ENCODE measurements around the gene DNM3. TPM values are rescaled to one million over a fixed set of nuclear protein-coding genes. Genes with fewer than 3 reads are reported as not detected.
A peak's percentile ranks its signal among the peaks of the same experiment; 100 is the strongest.

Gene DNM3
- total and polyA plus RNA-seq, 2 experiments from 2014 or later, result 5.2 to 12.2 TPM

DNA sequence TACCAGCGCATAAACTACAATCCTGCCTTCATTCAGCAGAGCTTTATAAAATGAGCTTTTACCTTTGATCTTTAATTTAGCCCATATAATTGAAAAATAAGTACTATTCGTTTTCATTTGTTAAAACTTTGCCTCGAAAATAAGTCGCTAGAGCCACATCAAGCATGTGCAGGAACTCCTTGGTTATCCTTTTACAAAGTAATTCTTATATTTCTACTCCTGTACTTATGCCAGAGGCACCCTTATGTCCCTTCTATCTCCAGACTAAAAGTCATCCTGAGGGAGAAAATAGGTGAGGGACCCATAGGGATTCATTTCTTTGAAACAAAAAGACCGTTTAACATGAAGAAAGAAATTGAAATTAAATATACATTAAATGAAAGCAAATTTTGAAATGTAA is 301.0 kb downstream of the DNM3 start (continued):
- TF ChIP-seq, protein P1, sequence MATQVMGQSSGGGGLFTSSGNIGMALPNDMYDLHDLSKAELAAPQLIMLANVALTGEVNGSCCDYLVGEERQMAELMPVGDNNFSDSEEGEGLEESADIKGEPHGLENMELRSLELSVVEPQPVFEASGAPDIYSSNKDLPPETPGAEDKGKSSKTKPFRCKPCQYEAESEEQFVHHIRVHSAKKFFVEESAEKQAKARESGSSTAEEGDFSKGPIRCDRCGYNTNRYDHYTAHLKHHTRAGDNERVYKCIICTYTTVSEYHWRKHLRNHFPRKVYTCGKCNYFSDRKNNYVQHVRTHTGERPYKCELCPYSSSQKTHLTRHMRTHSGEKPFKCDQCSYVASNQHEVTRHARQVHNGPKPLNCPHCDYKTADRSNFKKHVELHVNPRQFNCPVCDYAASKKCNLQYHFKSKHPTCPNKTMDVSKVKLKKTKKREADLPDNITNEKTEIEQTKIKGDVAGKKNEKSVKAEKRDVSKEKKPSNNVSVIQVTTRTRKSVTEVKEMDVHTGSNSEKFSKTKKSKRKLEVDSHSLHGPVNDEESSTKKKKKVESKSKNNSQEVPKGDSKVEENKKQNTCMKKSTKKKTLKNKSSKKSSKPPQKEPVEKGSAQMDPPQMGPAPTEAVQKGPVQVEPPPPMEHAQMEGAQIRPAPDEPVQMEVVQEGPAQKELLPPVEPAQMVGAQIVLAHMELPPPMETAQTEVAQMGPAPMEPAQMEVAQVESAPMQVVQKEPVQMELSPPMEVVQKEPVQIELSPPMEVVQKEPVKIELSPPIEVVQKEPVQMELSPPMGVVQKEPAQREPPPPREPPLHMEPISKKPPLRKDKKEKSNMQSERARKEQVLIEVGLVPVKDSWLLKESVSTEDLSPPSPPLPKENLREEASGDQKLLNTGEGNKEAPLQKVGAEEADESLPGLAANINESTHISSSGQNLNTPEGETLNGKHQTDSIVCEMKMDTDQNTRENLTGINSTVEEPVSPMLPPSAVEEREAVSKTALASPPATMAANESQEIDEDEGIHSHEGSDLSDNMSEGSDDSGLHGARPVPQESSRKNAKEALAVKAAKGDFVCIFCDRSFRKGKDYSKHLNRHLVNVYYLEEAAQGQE (IDR thresholded peaks at IDR 0.05; ENCODE audit: unreplicated experiment), result no peak
- TF ChIP-seq NANOG (IDR thresholded peaks at IDR 0.05; ENCODE audit: borderline replicate concordance) (no peak), ZNF114 (CRISPR knock-in tag; IDR thresholded peaks at IDR 0.05) (no peak), ZNF331 (CRISPR knock-in tag; IDR thresholded peaks at IDR 0.05; ENCODE audit: low read depth) (no peak)
- TF ChIP-seq, protein P2, sequence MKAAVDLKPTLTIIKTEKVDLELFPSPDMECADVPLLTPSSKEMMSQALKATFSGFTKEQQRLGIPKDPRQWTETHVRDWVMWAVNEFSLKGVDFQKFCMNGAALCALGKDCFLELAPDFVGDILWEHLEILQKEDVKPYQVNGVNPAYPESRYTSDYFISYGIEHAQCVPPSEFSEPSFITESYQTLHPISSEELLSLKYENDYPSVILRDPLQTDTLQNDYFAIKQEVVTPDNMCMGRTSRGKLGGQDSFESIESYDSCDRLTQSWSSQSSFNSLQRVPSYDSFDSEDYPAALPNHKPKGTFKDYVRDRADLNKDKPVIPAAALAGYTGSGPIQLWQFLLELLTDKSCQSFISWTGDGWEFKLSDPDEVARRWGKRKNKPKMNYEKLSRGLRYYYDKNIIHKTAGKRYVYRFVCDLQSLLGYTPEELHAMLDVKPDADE (IDR thresholded peaks at IDR 0.05), result no peak

DNA sequence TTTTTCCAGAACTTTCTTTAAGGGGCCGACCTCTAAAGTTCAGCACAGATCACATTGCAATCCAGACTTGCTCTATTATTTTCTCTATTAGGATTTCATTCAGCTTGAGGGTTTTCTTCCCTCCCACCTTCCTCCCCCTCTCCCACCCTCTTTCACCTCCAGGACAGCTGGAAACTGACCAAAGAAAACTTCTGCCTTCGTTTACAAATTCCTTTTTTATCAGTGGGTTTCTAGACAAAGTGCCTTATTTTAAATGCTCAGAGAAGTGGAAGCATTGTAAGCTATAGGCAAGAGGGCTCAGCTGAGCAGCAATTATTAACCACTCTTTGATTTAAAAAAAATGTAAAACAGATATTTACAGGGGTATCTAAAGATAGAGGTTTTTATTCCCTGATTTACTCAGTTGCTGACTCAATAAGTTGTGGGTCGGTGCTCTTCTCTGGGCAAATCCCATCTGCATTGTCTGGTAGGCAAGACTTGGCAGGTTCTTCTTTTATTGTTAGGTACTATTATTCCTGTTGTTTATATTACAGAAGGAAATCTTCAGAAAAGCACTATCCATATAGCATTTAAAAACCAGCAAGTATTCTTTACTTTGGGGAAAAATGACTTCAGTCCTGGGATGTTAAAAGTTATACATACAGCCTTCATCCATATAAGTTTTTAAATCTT is 302.2 kb downstream of the DNM3 start:
- no peak for DNase-seq (ENCODE audit: low spot score)
- Histone ChIP-seq H4K20me1 (replicated peaks; ENCODE audit: insufficient read depth) (no peaks in the 10 kb centered on the region), H3K36me3 (ENCODE audit: insufficient read depth) (no peaks in the 10 kb centered on the region), H3K79me2 (replicated peaks; ENCODE audit: insufficient read depth) (no peaks in the 10 kb centered on the region), H3K4me3 (no peak overlapping the region), H3K4me2 (no peak overlapping the region), H3K27ac (ENCODE audit: low read depth) (0 out of 2 replicates have a peak overlapping the region, but pooled peaks have one; percentile 5), H3F3A (replicated peaks; ENCODE audit: low read depth) (no peaks in the 10 kb centered on the region), H3K4me1 (ENCODE audit: insufficient read depth) (peaks cover 37% of the 10 kb centered on the region), H3K9me2 (ENCODE audit: insufficient read depth) (no peaks in the 10 kb centered on the region), H3K27me3 (ENCODE audit: insufficient read depth) (no peaks in the 10 kb centered on the region), H2AFZ (no peak overlapping the region)
- no peak overlapping the region for H3K4me3 Mint-ChIP-seq
- H3K27ac Mint-ChIP-seq, result no peak overlapping the region; the same call in 1 of the 2 replicates
- no peak for ATAC-seq
- peaks cover 35% of the 10 kb centered on the region for H3K4me1 Mint-ChIP-seq
- H3K9me3 Mint-ChIP-seq, result no peaks in the 10 kb centered on the region
- no peaks in the 10 kb centered on the region for H3K36me3 Mint-ChIP-seq (ENCODE audit: low read depth)
- H3K27me3 Mint-ChIP-seq (ENCODE audit: insufficient read depth, low read depth, poor library complexity), result no peaks in the 10 kb centered on the region
- TF ChIP-seq, protein P3, sequence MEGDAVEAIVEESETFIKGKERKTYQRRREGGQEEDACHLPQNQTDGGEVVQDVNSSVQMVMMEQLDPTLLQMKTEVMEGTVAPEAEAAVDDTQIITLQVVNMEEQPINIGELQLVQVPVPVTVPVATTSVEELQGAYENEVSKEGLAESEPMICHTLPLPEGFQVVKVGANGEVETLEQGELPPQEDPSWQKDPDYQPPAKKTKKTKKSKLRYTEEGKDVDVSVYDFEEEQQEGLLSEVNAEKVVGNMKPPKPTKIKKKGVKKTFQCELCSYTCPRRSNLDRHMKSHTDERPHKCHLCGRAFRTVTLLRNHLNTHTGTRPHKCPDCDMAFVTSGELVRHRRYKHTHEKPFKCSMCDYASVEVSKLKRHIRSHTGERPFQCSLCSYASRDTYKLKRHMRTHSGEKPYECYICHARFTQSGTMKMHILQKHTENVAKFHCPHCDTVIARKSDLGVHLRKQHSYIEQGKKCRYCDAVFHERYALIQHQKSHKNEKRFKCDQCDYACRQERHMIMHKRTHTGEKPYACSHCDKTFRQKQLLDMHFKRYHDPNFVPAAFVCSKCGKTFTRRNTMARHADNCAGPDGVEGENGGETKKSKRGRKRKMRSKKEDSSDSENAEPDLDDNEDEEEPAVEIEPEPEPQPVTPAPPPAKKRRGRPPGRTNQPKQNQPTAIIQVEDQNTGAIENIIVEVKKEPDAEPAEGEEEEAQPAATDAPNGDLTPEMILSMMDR (conservative IDR thresholded peaks at IDR 0.05; ENCODE audit: low read depth in 2 of 2), result no peak
- TF ChIP-seq CREB1 (CRISPR knock-in tag; IDR thresholded peaks at IDR 0.05; ENCODE audit: low read depth), result no peak
- TF ChIP-seq JUNB (IDR thresholded peaks at IDR 0.05; ENCODE audit: unreplicated experiment), result no peak
- no peak for TF ChIP-seq ZNF331 (CRISPR knock-in tag; IDR thresholded peaks at IDR 0.05; ENCODE audit: low read depth)
- TF ChIP-seq STAT1 (IDR thresholded peaks at IDR 0.05; ENCODE audit: unreplicated experiment), result no peak
- TF ChIP-seq, protein P1 (IDR thresholded peaks at IDR 0.05; ENCODE audit: unreplicated experiment), result no peak
- TF ChIP-seq EZH2phosphoT487 (IDR thresholded peaks at IDR 0.05; ENCODE audit: unreplicated experiment), result no peak
- no peak for TF ChIP-seq NANOG (IDR thresholded peaks at IDR 0.05; ENCODE audit: borderline replicate concordance)
- no peak for TF ChIP-seq POLR2AphosphoS5 (IDR thresholded peaks at IDR 0.05; ENCODE audit: low read depth)
